ENCODE measurements around the gene TENT4A.

Gene TENT4A

DNA sequence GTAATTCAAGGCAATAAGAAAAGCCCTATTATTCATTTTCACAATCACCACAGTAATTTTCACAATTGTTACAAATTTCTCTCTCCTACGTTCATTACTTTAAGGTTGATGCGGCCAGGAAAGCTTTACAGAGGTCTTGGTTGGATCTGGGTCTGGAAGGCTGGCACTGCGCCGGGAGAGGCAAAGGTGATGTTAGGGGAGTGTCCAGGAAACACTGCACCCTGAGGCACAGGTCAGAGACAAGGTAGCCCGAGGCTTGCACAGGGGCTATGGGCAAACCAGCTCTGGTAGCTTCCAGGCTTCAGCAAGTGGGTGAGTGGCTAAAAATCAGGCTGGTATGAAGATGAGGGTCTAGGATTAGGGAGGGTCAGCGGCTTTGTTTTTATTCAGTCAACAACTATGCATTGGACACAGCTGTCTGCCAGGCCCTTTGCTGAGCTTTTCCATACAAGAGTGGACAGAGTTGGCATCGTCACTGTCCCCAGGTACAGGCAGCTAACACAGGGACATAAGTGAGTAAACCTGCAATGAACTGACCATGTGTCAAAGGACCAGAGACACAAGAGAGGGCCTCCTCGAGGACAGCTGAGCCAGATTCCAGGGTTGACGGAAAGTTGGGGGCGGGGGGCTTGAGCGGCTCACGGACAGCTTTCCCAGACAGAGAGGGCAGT, 12.4 kb upstream of the TENT4A start:
- no peak for FAIRE-seq

DNA sequence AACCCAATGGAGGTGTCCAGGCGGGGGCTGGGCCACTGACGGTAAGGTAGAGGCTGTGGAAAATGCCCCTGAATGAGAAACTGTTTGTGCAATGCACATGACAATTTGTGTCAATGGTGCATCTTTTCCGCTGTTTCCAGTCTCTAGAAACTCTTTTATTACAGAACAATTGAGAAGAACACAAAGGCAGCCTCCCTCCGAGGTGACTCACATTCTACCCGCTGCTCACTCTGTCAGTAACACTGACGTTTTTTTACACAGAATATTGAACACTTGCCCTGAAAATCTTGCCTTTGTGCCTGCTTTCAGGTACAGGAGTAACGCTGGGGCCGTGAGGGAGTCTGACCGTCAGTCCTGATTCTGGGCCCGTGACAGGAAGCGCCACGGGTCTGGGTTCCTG, 11.7 kb upstream of the TENT4A start:
- no peak for FAIRE-seq

- no peak for FAIRE-seq
These were observed 10.6 kb upstream of the TENT4A start for GRCh38 chr5:6702633-6703032.

DNA sequence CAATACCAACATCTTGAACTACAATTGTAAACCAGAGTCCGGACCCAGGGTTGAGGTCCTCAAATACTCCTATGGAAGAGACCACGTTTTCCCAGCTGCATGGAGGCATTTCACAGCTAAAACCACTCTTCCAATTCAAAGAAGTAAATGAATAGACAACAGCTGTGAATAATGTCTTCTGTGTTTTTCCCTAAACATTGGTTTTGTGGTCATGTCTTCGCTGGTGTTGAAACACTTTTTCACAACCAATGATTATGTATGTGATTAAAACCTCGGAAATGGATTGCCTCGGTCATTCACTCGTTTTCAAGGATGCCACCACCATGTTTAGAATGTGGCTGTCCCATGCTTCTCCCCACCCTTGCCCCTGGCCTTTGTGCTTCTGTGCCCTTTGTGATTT, 9.4 kb upstream of the TENT4A start:
- no peak for FAIRE-seq

- no peak for FAIRE-seq
These were observed 8.8 kb upstream of the TENT4A start for GRCh38 chr5:6704361-6704851.

- FAIRE-seq = no peak
These were observed 8.1 kb upstream of the TENT4A start for GRCh38 chr5:6705088-6705487.

- FAIRE-seq = no peak
These were observed 7.3 kb upstream of the TENT4A start for GRCh38 chr5:6705959-6706358.

- no peak for FAIRE-seq
These were observed 5.4 kb upstream of the TENT4A start for GRCh38 chr5:6707852-6708251.

DNA sequence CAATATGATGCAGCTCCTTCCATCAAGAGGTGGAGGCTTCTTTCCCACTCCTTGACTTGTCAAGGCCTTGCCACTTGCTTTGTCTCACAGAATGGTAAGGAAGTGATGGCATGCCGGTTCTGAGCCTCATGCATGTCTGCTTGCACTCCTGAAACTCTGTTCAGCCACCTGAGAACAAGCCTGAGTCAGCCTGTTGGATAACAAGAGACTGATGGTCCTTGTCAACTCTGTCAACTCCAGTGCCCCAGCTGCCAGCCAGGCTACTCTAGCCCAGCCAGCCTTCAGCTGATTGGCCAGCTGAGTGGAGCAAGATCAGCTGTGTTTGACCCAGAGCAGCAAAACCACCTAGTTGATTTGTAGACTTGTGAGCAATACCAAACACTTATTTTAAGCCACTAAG, 4.4 kb upstream of the TENT4A start:
- FAIRE-seq = no peak

GRCh38 chr5:6710070-6710469, 3.2 kb upstream of the TENT4A start:
- FAIRE-seq = no peak

DNA sequence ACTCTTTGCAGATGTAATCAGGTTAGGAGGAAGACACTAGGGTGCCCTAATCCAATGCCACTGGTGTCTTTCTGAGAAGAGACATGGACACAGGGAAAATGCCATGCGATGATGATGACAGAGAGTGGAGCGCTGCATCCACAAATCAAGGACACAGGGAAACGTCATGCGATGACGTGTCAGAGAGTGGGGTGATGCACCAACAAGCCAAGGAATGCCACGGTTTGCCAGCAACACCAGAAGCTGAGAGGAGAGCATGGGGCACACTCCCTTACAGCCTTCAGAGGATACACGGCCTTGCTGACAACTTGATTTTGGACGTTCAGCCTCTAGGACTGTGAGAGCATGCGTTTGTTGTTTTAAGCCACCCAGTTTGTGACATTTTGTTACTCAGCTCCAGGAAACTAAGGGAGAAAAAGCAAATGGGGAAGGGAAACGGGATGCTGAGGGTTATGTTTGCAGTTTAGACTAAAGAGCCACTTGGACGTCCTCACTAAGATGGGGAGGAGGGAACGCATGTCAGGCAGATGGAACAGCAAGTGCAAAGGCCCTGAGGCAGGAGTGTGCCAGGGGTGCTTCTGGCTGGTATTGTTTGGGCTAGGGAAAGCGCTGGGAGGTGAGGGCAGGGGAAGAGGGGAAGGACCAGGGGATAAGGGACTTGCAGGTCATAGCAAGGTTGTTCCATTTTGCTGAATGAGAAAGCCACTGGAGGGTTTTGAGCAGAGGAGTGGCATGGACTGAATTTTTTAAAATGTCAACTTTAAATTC, 2.5 kb upstream of the TENT4A start:
- FAIRE-seq = no peak

DNA sequence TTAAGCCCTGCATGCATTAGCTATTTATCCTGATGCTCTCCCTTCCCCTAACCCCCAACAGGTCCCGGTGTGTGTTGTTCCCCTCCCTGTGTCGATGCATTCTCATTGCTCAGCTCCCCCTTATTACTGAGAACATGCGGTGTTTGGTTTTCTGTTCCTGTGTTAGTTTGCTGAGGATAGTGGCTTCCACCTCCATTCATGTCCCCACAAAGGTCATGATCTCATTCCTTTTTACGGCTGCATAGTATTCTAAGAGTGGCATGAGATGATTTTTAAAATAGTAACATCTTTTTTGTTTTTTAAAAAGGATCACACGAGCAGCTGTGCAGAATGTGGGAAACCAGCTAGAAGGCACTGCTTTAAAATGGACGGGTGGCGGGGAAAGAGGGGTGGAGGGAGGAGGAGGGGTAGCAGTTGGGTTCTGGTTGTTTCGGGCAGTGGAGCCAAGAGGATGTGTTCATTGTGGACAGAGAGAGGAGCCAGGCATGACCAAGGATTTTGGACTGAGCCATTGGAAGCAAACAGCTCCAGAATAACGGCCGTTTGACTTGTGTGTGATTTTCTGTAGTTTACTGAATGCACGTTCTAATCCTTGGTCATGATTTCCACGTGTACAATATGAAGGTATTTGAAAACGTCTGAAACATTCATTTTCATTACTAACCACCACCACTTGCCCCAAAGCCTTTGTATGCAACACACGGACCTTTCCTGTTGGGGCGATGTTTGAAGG, 1.7 kb upstream of the TENT4A start:
- no peak for FAIRE-seq

DNA sequence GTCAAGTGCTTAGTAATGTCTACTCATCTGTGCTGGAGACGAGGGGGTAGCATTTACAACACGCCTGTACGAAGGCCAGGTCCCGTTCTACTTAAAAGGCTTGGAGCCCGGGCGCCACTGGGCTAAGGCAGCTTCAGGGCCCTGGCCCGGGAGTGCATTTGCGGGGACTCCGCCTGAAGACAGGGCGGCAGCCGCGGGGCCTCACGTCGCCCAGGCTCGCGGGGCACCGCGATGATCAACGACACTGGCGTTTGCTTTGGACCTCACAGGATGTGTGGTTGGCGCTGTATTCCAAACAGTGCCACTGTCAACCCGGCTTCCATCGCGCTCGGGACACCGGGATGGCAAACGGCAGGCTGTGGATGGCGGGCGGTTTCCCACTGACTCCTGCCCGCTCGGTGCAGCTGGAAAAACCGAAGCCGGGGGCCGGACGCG, 1.1 kb upstream of the TENT4A start:
- no peak for FAIRE-seq

GRCh38 chr5:6712577-6713273, 507 bp upstream of the TENT4A start:
- FAIRE-seq = no peak

DNA sequence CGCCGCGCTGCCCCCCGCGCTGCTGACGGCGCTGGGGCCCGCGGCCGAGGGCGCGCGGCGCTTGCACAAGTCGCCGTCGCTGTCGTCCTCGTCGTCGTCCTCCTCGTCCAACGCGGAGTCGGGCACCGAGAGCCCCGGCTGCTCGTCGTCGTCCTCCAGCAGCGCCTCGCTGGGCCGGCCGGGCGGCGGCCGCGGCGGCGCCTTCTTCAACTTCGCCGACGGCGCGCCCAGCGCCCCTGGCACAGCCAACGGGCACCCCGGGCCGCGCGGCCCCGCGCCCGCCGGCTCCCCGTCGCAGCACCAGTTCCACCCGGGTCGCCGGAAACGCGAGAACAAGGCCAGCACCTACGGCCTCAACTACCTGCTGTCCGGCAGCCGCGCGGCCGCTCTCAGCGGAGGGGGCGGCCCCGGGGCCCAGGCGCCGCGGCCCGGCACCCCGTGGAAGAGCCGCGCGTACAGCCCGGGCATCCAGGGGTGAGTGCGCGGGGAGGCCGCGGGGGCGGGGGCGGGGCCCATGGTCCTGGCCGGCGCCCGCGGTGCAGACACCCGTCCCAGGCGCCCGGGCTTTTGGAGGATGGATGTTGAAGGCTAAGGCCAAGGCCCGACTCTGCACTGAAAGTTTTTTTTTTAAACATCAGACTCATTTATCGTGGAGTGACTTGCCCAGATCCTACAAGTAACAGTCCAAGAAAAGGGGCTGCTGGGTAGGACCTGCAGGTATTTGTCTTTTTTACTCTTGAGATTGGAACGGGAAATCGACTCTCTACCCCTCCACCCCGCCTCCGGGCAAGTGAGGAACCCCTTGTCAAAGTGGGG, 1.2 kb downstream of the TENT4A start:
- FAIRE-seq = no peak

- no peak for FAIRE-seq
These were observed 2.0 kb downstream of the TENT4A start for GRCh38 chr5:6715271-6715670.

DNA sequence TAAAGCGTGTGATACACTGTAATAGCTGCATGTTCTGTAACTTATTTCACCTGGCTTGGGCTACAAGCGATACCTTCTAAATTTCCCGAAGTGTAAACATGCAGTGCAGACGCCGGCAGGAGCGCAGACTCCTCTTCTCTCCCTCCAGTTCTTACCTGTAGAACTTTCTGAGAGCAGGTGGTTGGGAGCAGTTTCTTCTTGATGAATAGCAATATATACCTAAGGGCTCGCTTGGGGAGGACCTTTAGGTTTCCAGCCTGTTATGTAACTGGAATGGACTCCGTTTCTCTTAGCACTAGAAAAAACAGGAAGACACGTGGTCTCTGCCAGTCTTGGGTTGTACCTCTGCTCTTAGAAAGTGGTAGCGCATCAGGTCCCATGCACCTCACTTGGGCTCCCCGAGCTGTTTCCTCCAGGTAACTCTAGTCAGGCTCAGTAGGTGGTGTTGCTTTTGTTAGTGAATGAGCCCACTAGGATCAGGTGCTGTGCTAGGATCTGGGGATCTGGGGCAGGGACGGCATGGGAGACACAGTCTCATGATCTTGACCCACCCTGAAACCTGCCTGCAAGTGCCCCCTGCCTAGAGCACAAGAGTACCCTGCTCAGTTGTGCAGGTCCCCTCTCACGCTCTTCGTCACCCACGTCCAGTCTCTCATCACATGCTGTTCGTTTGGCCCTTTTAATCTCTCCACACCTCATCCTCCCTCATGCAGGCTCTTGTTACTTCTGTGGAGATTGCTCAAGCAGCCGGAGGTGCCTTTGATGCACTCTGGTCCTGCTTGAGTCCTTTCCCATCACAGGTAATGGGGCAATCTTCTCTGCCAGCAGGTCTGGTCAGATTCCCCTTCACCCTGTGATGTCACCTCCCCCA, 2.8 kb downstream of the TENT4A start:
- no peak for FAIRE-seq

- no peak for FAIRE-seq
These were observed 3.5 kb downstream of the TENT4A start for GRCh38 chr5:6716629-6717149.

- FAIRE-seq = no peak
These were observed 4.0 kb downstream of the TENT4A start for GRCh38 chr5:6717247-6717646.

GRCh38 chr5:6717687-6718086, 4.5 kb downstream of the TENT4A start:
- FAIRE-seq = no peak

- no peak for FAIRE-seq
These were observed 5.0 kb downstream of the TENT4A start for GRCh38 chr5:6718161-6718681.

Measured in islet of Langerhans (tissue), 1 donor.